ENCODE measurements around the gene ICAM3.

GRCh38 chr19:10305139-10305806 is 34.2 kb downstream of the ICAM3 start:
- TF ChIP-seq CTCF (IDR thresholded peaks at IDR 0.05) = no peak
- TF ChIP-seq POLR2A (IDR thresholded peaks at IDR 0.05) = no peak

All from adrenal gland (tissue), 5 donors.